GM18907 (cell line): ENCODE measurements around the gene TRIM44.
"Not testable (repeated sequence)": the region's sequence is repeated elsewhere in the genome, so short reads cannot be mapped to it uniquely, and the experiment has no call there.

Experiments used
- ATAC-seq: cut with Tn5 transposase; IDR thresholded peaks from one replicate; pipeline ENCODE4 v1.9.1; 2021; ENCODE audit warnings: mild to moderate bottlenecking, moderate library complexity; ENCODE audit not compliant: unreplicated experiment

Gene TRIM44

GRCh38 chr11:35632301-35632700 is 30.3 kb upstream of the TRIM44 start:
- ATAC-seq, result no peak

DNA sequence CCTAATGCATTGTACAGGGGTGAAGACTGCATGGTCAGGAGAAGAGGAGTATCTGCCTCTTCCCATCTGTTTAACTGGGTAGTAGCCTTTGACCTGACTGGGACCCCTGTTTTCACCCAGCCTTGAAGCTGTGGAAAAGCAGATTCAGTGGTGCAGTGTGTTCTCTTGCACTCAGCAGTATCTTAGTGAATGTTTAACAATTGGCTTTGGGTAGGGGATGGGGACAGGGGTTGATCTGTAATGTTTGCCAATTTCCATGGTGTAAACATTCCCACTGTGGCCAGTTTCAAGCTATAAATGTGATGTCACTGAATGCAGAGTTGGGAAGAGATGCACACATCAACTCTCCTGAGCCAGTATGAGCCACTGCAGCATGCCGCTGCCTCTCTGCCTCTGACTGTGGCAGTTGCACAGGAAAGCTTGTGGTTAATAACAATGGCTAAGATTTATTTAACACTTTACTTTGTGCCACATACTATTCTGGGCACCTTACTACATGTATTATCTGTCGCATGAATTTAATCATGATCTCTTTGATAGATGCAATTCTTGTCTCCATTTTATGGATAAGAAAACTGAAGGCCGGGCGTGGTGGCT is 28.6 kb upstream of the TRIM44 start:
- ATAC-seq, result no peak

DNA sequence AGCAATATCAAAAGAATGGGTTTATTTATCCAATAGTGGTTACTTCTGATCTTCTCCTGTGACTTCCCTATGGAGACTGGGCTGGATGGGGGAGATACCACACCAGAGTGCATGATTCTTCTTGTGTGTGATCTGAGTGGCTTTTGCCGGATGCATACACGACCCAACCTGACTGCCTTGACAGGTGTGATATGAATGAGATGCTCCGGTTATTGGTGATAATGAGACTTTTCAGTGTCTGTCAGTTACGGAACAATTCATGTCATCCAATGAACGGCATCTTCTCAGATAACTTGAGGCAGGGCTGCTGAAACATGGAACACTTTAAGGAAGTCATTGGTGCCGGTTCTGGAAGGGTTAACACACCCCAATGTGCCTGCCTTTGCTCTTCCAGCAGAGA is 26.6 kb upstream of the TRIM44 start:
- ATAC-seq, result no peak

- no peak for ATAC-seq
Observed at GRCh38 chr11:35639591-35640179, 22.9 kb upstream of the TRIM44 start.

DNA sequence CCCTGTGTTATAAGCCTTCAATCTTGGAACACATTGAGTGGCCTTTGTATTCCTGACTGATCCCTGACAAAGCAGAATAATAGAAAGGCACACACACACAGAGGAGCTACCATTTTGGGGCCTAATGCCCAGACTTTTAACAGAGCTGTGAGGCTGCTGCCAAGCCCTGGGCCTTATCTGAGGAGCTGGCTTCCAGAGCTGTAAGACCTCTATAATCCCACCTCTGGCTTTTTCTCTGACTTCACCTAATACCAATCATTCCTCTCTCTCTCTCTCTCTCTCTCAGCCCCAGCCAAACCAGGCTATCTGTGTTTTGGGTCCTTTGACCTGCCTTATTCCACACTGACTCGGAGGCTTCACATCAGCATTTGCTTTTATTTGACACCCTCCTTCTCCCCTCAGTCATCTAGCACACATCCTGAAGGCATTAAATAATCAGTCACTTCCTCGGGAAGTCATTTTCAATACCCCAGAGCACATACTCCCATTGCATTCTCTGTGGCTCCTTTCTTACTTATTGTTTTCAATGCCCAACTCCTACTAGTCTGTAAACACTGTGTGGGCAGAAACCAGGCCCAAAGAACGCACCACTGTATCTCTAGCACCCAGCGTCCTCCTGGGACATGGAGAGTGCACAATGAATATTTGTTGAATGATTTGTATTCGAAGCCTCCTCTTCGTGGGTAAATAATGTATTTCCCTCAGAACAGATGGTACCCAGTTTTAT is 21.2 kb upstream of the TRIM44 start:
- no peak for ATAC-seq

GRCh38 chr11:35641964-35642363 is 20.6 kb upstream of the TRIM44 start:
- ATAC-seq, result no peak

GRCh38 chr11:35647421-35648093 is 15.0 kb upstream of the TRIM44 start:
- ATAC-seq, result no peak

- no peak for ATAC-seq
Observed at GRCh38 chr11:35650006-35650405, 12.6 kb upstream of the TRIM44 start.

DNA sequence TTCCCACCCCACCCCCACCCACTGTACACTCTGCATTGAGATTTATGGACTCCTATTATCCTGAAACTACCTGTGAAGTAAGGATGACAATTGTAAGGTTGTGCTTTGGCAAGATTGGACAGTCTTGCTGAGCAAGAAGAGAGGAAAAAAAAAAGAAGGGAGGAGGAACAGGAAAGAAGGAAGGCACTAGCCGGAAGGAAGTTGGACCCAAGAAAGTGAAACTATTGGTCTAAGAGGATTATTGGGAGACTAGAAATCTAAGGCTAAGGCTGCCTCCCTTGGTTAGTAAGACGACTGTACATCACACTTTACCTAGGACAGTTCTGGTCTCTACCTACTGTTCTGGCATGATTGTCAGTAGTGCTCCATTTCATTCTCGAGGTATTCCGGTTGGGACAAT is 12.1 kb upstream of the TRIM44 start:
- ATAC-seq, result no peak

- ATAC-seq, result no peak
Observed at GRCh38 chr11:35651263-35651662, 11.3 kb upstream of the TRIM44 start.

GRCh38 chr11:35652786-35653185 is 9.8 kb upstream of the TRIM44 start:
- ATAC-seq, result not testable (repeated sequence)

DNA sequence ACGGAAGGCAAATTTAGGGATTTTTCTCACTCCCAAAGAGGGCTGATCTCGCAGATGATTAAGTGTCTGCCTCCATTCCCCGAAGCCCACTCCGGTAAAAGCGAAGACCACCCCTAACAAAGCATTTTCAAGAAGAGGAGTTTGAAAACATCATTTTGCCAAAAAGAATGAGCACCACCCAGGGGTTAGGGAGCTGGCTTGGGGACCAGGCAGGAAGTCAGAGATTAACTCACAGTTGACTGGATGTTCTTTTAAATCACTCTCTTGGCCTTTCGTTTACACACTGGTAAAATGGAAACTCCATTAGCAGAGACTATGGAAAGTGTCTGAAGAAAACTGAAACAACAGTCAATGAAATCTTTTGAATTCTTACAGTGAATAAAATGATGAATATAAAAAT is 7.9 kb upstream of the TRIM44 start:
- ATAC-seq, result no peak

DNA sequence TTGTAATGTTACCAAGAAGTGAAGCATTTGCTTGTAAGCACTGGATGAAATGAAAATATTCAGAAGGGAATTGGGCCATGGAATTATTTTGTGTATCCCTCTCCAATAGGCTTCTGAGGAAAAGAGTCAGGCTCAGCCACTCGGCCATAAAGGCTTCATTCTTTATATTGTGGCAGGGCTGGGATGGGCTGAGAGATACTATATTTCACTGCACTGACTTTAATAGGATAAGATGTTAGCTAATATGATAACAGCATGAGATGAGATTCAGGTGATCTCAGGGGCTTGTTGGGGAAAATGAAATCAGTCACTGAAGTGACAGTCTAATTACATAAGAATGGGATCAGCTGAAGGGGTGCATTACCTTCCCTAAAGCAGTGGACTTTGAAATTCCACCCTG is 7.3 kb upstream of the TRIM44 start:
- ATAC-seq, result no peak

- no peak for ATAC-seq
Observed at GRCh38 chr11:35655856-35656255, 6.7 kb upstream of the TRIM44 start.

GRCh38 chr11:35658020-35658948 is 4.3 kb upstream of the TRIM44 start:
- ATAC-seq, result no peak

- no peak for ATAC-seq
Observed at GRCh38 chr11:35661534-35661933, 1.0 kb upstream of the TRIM44 start.

DNA sequence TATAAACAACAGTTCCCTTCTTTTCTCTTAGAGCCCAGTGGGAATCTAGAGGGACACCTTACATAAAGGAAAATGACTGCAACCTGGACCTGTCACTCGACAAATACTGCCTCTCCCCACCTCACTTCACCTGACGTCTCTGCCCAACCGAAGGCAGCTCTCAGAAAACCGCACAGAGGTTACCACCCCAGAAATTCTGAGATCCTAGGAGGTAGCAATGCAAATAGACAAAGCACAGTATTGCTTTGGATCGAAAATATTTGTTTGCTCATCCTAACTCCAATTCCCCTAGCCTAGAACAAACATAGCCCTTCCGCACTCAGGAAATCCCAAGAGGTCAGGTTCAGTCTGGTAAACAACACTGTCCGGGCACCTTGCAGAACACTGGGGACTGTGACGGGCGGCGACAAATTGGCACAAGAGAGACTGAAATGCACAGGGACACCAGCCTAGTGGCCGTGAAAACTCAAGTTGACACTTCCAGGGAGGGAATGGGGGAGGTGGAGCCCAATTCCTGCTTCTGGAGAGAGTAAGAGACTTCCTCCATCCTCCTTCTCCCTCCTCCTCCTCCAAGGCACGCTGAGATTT is 420 bp upstream of the TRIM44 start:
- peak; percentile 63 for ATAC-seq

- ATAC-seq, result no peak
Observed at GRCh38 chr11:35663408-35663702, 780 bp downstream of the TRIM44 start.

GRCh38 chr11:35664977-35665441 is 2.4 kb downstream of the TRIM44 start:
- no peak for ATAC-seq

DNA sequence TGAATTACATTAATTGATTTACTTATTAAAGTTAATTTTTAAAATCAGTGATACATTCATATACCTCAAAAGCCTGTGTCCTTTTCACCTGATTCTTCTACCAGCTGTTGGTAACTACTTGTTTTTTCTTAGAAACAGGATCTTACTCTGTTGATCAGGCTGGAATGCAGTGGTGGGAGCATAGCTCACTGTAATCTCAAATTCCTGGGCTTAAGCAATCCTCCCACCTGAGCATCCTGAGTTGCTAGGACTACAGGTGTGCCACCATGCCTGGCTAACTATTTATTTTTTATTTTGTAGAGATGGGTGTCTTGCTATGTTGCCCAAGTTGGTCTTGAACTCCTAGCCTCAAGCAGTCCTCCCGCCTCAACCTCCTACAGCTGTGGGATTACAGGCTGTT is 4.7 kb downstream of the TRIM44 start:
- ATAC-seq, result no peak

DNA sequence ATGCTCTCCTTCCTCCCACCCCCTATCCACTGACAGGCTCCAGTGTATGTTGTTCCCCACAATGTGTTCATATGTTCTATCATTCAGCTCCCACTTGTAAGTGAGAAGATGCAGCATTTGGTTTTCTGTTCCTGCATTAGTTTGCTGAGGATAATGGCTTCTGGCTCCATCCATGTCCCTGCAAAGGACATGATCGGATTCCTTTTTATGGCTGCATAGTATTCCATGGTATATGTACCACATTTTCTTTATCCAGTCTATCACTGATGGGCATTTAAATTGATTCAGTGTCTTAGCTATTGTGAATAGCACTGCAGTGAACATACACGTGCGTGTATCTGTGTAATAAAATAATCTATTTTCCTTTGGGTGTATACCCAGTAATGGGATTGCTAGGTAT is 5.8 kb downstream of the TRIM44 start:
- not testable (repeated sequence) for ATAC-seq
